ENCODE data around the gene IBA57.

The IBA57 gene

DNA sequence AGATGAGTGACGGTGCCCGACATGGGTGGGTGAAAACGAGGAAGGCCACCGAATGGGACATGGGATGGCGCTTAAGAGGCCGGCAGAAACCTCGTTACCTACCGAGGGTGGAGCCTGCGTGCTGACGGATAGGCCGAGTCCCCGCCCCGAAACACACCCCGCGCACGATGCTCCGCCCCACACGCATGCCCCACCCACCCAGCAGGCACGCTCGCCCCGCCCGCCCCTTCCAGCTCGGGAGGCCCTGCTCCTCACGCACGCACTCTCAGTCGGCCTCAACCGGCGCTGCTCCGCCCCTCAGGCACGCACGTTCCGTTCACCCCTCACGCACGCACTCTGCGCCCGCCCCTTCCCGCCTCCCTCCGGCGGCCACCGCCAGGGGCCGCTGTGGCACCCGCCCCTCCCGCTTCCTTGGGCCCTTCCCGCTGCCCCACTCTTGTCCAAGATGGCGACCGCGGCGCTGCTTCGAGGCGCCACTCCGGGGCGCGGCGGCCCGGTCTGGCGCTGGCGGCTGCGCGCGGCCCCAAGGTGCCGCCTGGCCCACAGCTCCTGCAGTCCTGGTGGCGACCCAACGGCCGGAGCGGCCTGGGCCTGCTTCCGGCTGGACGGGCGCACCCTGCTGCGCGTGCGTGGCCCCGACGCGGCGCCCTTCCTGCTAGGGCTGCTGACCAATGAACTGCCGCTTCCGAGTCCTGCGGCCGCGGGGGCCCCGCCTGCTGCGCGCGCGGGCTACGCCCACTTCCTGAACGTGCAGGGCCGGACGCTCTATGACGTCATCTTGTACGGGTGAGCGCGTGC, at the start of gene IBA57:
IBA57 (plus strand) TSS at position 433 of the 798 bp plus-strand sequence; CDS start at position 446, 13 bp downstream.
- peak; percentile 99 for DNase-seq

DNA sequence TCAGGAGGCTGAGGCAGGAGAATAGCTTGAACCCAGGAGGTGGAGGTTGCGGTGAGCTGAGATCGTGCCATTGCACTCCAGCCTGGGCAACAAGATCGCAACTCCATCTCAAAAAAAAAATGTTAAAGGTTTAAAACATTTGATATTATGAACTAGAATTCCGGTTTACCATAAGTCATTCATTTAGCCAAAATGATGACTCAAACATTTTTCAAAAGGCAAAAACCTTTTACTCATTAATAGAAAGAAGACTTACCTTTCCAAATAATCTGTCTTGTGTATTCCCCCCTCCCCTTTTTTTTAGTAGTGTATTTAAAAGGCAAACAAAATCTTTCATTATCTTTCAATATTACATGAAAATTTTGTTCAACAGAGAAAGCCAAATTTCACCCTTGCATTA, 48.3 kb upstream of the IBA57 start:
- no peak for DNase-seq

DNA sequence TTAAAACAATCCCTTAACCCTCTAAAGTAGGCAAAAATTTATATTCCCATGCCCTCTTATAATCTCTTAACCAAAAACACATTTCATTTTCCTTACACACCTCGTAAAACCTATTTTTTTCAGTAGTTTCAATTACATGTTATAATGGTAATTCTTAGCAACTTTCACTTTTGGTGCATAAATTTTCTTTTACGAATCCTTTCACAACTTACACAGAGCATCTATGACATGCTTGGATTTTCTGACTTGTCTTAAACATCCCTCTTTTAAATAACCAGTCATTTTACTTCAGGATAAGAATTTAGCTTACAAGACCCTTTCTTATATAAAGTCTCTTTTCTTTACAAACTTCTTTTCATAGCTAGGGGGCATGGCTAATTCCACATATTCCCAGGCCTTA, 47.6 kb upstream of the IBA57 start:
- DNase-seq: no peak

DNA sequence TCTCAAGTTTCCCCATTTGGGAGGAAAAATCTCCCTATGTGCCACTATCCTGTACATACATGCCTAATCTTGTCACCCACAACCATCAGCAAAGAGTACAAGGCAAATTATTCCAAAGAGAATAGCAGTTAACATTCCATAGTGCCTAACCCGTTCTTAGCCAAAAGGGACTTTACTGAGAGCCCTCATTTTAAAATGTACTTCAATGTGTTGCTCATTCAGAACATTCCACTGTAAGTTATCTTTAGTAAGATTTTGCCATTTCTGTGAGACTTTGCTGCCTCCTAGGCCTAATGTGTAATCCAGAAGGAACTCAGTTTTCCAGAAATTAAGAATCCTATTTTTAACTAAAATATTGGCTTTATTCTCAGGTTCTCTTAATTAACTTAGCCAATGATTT, 45.3 kb upstream of the IBA57 start:
- DNase-seq: no peak

DNA sequence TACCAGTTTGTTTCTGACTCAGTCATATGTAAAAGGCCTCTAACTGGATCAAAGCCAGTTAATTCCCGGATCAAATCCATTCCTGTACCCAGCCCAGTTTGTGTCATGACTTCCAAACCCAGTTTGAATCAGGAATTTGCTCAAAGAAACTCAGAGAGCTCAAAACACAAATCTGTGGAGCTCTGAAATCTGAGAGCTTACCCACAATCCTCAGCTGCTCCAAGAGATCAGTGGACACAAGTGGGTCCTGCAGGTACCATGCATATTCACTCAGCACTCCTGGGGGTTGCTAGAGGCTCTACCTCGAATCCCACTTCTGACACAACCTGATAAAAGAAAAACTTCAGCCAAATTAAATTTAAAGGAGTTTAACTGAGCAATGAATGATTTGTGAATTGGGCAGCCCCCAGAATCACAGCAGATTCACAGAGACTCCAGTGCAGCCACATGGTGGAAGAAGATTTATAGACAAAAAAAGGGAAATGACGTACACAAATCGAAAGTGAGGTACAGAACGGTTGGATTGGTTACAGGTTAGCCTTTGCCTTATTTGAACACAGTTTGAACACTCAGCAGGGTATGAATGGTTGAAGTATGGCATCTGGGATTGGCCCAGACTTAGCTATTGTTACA, 44.6 kb upstream of the IBA57 start:
- DNase-seq: no peak

DNA sequence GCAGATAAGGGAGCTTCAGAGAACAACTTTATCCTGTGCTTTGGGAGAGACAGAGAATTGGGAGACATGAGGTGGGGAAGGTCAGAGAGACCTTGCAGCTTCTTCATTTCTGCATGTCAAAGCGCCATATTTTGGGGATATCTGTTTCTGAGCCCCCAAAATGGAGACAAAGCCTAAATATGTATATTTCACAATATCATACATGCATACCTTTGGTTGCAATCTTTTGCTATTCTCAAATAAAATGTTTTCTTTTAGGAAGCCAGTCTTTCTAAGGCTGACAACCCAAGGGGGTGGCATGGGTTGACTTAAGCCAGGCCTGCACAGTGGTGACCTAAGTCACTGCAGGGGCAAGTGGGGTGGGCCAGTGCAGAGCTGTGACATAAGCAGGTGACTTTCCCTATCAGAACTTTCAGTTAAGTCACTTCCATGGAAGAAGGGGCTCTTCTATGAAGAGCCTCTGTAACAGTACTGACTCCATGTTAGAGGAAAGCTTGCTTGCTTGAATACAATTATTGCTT, 42.6 kb upstream of the IBA57 start:
- no peak for DNase-seq

DNA sequence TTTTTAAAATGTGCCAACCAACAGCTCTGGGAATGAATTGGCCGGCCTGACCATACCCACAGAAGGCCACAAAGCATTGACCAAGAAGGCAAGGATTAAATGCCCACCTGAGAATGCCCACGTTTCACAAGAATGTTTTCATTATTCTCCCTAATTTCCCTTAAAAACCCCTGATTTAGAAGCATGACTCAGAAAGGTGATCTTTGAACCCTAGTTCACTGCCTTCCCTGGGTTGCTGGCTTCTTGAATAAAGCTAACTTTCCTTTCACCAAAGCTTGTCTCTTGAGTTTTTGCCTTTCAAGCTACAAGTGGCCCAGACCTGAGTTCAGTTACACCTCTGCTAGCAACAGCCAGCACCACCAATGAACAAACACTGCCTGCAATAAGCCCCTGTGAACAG, 42.1 kb upstream of the IBA57 start:
- DNase-seq: no peak

DNA sequence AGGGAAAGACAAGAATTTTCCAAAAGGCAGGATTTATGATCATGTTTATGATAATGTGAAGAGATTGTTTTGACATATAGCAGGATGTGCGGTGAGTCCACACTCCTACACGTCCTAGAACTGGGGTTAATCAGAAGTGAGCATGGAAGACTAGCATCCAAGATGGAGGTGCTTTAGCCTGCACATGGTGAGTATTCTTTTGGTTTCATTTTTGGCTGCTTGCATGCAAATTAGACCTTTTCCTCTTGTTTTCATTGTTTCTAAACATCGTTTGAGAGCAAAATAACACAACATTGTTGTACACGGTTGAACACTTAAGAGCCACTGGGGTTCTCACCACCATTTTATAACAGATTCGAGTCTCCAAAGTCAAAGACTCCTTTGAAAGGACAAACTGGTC, 40.4 kb upstream of the IBA57 start:
- DNase-seq: no peak

DNA sequence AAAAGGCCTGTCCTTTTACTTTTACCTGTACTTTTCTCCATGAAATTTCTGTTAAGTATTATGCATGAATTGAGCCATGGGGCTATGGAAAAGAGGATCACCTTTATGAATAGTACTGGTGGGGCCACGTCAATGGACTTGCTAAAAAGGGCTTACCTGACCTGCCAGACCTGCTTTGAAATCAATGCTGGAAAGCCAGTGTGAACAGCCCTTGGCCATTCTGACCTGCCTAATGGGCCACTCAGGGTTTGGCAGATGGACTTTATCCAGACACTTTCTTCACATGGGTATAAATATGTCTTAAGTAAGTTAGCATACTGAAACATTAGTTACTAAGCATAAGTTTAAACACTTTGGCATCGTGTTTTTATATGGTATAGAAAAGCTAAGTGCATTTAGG, 33.8 kb upstream of the IBA57 start:
- DNase-seq: no peak

DNA sequence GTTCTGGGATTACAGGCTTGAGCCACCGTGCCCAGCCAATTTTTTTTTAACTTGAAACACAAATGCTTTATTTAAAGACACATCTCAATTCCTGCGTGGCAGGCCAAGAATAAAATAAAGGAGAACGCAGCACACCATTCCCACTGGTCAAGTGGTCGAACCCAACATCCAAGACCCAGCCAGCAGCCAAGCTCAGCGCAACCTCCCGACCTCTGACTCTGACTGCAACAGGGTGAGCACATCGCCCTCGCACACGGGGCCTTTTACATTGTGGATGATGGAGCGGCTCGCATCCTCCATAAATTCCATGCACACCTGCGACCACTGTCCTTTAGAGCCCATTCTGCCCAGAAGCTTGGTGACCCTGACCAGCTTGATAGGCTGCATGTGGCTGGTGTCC, 31.0 kb upstream of the IBA57 start:
- DNase-seq: no peak

DNA sequence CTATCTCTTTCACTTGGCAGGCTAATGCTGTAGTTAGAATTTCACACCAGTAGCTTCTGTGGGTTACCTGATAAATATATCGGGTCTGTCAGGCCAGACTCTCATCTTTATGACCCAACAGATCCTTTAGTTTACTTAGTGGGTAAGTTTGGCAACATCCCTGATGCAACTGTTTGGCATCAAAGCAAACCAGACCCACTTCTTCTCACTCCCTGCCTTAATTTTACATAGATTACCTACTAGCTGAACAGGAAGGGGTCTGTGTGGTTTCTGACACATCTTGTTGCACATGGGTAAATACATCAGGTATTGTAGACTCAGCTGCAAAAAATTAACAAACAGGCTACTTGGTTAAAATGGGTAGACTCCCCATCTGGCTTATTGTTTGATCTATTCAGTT, 28.7 kb upstream of the IBA57 start:
- peak; percentile 13 for DNase-seq

DNA sequence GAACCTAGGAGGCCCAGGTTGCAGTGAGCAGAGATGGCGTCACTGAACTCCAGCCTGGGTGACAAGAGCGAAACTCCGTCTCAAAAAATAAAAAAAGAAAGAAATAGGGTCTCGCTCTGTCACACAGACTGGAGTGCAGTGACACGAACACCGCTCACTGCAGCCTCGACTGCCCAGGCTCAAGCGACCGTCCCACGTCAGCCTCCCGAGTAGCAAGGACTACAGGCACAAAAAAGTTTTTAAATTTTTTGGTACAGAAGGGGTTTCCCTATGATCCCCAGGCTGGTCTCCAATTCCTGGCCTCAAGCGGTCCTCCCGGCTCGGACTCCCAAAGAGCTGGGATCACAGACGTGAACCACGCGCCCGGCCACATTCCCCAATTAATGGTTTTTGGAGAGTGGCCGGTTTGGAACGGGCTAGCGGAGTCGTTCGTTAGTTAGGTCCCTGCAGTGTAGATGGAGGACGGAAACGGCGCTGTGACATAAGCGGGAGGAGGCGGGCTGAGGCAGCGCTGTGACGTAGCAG, 26.1 kb upstream of the IBA57 start:
- no peak for DNase-seq

DNA sequence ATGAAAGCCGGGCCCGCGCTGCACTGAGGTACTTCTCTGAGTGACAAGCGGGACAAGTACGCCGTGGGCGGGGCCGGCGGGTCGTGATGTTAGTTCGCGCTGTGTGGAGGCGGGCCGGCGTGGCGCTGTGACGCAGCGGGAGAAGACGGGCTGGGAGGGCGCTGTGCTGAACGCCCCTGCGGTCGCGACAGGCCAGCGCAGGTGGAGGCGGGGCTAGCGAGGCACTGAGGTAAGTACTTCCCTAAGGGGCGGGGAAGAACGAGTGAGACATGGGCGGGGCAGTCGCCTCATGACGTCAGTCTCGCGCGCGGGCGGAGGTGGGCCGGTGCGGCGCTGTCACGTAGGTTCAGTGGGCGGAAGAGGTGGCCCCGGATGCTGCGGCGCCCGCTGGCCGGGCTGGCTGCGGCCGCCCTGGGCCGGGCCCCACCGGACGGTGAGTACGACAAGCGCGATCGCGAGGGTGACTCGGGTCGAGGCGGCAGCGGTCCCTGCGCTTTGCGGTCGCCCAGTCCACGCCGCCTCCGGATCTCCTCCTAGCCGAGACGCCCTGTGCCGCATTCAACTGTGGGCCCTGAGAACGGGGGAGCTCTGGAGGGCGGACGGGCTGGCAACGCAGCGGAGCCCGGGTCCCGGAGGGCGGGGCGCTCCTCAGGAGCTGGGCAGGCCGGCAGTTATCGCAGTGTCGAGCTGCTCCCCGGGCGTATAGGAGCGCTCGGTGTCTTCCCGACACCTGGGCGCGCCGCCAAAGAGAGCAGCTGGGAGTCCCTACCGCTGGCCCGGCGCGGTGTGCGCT, 25.5 kb upstream of the IBA57 start, which contains the start of gene GUK1:
GUK1 (plus strand) TSS at position 349 of the 793 bp plus-strand sequence; CDS start at position 373, 24 bp downstream.
- peak; percentile 100 for DNase-seq

DNA sequence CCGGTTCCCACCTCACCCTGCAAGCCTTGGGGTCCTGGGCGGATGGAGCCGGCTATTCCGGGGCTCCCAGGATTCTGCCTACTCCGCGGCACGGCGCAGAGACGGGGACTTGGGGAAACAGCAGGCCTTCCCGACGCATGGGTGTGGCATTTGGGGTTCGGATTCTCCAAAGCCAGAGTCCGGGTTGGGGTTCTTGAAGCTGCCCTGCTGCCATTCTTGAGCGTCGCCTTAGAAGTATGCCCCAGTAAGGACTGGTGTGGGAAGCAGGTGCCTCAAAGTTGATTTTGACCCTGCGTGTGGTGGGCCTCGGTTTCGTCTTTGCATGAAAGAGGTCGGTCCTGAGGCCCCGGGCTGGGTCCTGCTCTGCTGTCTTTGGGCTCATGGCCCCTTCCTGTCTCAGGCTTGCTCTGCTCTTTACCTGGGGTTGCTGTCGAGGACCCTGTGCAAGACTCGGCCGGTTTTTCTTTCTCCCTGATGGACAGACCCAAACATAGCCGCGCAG, 24.8 kb upstream of the IBA57 start:
- DNase-seq: peak; percentile 10

DNA sequence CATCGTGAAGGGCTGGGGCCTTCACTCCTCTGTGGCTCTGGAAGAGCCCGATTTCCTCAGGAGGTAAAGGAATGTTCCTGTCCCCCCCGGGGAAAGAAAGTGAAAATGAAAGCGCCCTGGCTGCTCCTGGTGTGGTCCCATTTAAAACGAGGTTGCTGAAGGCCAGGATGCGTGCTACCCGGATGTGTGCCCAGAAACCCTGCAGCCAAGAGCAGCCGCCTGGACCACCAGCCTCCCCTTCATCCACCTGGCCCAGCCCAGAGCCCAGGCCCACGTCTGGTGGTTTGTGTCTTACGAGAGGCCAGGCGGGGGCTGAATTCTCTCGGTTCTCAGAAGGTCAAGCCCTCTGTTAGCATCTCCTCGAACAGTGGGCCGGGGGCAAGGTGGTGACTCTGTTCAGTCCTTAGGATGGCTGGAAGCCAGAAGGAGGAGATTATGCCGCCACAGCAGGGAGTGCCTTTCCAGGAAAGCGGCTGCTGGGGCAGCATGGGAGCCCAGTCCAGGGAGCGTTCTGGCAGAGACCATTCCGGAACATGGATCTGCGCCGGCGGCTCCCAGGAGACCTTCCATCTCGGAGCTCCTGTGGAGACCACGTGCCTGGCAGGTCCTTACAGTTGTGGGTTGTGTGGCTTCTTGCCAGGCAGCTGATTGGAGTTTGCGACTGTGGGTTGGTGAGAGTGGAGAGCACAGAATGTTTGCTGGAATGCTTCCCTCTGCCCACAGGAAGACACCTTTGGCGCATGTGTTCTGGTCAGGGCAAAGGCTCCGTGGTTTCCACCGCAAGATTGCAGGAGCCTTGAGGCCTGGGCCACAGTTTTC, 24.2 kb upstream of the IBA57 start:
- peak; percentile 39 for DNase-seq

DNA sequence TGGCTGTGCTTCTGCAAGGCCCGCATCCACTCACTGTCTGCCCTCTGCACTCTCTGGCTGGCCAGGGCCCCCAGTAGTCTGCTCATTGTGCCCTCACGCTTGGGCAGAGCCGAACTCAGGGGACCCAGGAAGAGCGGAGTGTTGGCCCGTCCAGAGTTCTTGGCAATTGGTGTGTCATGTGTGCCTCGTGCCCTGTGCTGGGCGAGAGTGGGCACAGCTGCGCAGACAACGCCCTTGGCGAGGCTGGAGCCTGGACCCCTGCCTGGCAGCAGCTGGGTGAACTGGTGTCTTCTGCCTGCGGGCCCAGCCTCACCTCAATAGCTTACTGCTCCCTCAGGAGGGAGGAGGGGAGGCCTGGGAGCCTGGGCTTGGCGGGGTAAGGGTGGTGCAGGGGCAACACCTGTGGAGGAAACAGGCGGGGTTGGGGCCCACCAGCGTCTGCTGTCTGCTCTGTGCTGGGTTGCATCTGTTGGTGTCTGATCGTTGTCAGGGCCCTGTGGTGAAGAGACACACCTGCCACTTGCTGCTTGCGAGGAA, 23.4 kb upstream of the IBA57 start:
- no peak for DNase-seq

DNA sequence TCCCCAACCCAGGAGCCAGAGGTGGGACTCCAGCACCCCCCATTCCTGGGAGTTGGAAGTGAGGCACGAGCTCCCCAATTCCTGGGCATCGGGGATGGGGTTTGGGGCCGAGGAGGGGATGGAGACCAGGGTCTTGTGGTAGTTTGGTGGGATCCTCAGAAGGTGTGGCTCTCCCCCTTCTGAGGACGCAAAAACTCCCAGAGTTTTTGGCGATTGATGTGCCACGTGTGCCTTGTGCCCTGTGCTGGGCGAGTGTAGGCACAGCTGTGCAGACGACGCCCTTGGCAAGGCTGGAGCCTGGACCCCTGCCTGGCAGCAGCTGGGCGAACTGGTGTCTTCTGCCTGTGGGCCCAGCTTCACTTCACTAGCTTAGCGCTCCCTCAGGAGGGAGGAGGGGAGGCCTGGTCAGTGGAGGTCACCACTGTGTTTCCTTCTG, 22.9 kb upstream of the IBA57 start:
- no peak for DNase-seq

DNA sequence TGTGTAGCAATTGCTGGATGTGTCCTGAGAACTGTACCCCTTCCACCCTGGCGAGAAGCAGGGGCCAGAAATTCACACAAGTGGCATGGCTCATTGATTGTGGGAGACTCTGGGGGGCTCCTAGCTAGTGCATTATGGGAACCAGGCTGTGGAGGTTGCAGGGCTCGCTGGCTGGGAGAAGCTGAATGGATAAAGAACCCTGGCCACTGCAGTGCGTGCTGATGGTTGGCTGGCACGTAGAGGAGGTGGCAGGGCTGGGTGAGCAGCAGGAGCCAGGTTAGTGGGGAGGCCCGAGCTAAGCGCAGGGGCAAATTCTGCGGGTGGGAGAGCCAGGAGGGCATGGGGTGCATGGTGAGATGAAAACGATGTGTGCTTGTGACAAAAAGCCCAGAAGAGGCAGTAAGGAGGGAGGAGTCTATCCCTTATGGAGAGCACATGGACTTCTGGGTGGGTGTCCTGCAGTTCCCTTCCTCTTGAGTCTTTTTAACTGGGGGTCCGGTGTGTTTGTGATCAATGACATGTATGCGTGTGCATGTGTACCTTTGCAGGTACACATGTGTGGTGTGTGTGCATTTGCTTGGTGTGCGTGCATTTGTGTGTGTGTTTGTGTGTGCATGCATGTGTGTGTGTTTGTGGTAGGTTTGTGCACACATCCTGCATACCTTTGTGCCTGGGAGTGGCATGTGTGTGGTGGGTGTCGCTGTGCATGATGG, 22.0 kb upstream of the IBA57 start:
- DNase-seq: no peak

DNA sequence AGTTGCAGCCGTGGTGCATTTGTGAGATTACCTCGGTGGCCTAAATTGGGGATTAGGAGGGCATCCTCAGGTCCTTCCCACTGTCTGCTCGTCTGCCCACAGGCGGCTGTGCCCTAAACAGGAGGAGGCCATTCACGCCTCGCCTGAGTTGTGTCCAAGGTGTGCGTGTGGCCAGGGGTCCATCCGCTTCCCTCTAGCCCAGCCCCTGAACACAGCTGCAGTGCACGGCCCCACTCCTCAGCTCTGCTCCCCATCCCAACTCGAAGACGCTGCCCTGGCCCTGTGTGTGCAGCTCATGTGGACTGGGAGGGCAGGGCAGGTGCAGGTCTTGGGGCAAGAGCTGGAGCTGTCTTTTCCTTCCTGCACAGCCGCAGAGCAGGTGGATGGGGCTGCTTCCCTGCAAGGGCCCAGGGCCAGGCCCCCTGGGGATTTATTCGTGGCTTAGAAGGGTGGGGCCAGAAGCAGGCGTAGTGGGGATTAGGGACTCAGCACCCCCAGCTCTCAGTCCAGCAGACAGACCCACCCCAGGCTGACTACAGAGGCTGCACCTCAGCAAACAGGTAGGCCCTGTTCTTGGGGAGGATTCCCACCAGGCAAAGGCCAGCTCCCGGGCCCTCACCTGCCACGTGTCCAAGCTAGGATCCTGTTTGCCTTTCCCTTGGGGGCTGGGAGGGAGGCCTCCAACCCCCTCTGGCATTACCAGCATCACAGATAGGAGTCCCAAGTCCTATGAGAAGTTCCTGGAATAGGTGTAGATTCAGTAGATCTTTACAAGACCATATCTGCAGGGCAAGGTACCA, 21.2 kb upstream of the IBA57 start:
- DNase-seq: no peak

DNA sequence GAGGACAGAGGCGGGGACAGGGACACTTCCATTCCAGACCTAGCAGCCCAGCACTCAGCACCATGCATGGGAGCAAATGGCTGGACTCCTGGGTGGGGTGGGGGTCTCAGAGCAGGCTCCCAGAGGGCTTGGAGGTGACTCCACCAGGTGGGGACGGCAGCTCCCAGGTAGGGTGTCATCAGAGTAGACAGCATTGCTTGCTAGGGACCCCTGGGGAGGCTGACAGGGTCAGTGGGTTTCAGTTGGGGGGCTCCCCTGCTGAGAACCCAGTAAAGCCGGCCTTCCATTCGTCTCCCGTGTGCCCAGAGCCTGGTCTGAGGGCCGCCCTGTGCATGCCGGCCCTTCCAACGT, 20.6 kb upstream of the IBA57 start:
- no peak for DNase-seq

Measured in CD4-positive, alpha-beta T cell treated with Interleukin-4 for 4 hours (primary cell).